Superior temporal gyrus (tissue), 1 donor: ENCODE measurements around the gene BCL6.

Experiments used
- DNase-seq: peaks from one replicate; pipeline ENCODE4 v3.0.0-alpha.2; 2016; ENCODE audit errors: extremely low spot score

Gene BCL6

DNA sequence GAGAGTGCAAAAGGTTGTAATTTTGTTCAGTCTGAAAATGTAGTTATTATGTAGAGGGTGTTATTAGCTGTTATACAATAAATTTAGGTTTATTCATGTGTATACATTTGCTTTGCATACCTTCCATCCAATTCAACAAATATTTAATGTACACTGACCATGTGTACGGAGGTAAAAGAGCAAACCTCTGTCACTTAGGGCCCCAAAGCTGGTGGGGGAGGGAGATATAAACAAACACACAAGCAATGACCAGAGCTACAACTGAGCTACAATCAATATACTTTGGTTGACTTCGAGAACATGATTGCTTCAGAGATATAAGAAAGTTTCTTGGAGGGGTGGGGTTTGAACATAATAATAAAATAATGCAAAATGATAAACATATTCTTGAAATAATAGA lies 17.5 kb upstream of the BCL6 start:
- DNase-seq = no peak

DNA sequence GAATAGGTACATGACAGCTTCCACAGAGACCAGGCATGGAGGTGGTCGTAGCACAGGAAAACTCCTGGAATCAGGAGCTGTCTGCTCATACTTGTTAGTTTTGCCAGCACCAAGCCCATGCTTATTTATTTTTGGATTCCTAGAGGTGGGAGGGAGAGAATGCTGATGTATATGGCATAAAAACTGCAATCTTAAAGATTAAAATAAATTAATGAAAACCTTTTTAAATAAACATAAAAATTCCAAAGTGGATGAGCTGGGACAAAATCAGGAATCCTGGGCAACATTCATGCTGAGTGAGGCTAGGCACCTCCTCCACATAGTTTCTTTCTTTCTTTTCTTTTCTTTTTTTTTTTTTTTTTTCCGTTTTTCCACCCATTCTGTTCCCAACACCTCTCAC lies 14.3 kb upstream of the BCL6 start:
- DNase-seq = no peak

DNA sequence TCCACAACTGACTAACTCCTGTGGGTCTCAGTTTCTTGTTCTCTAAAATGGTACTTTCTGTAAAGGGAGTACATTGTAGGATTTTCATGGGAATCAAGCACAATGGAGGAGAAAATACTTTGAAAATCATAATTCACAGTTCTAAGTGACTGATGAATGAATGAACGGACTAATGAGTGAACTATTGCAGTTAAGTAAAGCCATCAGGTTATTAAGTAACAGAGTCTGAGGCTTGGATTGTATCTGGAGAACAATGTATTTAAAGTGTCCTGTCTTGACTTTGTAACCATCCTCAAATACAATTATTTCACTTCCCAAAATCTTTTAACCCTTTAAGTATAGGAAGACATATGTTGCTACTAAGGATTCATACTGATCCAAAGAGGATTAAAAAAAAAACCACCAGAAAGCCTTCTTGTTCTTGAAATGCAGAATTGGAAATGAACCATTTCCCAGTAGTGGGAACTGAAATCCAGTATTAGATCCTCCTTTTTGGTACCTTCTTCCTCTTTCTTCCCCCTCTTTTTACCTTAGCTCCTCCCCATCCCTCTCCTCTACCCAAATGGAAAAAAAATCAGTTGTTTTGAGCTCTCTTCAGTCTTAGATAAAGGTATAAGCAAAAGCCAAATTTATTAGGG lies 13.2 kb upstream of the BCL6 start:
- no peak for DNase-seq

DNA sequence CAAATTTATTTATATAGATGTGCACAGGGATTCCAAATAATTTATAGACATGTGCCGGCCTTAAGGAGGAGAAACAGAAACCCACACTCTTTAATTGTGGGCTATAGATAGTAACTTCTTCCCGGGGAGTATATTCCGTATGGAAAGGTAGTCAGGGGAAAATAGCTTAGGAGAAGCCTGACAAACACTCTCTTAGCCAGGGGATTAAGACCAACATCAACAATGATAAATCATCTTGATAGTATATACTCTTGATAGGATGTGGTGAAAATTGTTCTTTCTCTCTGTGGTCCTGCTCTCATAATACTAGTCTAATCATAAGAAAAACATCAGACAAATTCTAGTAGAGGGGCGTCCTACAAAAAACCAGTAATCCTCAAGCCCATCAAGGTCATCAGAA lies 8.2 kb upstream of the BCL6 start:
- DNase-seq = no peak

DNA sequence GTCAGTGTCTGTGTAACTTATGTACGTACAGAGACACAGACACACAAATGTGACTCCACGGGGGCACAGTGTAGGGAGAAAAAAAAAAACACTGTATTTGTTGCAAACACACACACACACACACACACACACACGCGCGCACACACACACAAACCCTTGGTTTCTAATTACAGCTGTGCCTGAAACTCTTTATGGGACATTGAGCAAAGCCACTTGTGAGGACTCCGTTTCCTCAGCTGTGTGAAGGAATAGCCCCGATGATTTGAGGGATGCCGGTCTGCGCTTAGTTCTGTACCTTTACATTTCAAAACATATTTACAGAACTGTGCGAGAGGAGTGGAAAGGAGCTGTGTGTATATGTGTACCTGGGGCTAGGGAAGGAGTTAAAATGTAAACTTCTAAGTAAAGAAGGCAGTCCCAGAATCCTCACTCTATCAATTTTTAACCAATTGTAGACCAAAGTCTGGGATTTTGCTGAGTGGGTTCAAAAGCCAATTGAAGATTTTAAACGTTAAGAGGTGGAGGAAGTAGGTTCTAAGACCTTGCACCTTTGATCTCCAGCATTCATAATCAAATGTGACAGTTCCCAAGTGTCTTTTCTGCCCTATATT lies 5.3 kb upstream of the BCL6 start:
- no peak for DNase-seq

DNA sequence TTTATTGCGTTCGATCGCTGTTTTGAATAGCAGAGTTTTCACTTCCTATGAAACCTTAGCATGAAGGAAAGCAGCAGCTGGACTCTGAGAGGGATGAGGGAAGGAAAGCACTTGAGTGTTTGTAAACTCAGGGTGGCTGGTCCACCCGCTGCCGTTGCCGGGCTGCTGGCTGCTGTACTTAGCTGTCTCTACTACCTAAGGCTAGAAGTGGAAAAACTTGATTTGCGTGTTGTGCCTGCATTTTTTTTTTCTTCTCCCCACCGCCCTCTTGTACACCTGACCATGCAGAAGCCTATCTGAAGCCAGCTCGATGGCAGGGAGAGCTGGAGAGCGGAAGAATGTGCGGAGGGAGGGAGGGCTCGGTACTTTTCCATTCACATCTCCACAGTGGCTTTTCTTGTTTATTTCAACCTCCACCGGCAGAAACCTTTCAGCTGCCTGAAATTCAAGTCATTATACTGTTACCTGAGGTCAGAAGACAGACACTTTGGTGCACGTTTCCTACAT lies 4.8 kb upstream of the BCL6 start:
- DNase-seq = no peak

DNA sequence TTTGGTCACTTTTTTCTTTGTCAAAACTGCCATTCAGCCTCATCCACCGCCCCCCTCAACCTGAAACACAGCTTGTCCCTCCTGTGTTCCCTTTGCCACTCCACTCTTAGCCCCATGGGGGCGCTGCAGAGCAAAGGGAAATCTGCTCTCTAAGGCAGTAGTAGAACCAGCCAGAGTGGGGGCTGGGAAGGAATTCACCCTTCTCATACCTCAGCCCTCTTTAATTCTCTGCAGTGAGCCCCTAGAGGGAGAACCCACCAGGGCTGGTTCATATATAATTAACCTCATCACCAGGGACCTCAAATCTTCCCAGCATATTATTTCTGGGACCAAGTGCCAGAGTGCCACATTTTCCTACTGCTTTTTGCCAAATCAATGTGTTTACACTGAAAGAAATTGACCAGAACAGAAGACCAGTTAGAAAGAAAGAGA lies 2.8 kb upstream of the BCL6 start:
- DNase-seq = peak; percentile 98

DNA sequence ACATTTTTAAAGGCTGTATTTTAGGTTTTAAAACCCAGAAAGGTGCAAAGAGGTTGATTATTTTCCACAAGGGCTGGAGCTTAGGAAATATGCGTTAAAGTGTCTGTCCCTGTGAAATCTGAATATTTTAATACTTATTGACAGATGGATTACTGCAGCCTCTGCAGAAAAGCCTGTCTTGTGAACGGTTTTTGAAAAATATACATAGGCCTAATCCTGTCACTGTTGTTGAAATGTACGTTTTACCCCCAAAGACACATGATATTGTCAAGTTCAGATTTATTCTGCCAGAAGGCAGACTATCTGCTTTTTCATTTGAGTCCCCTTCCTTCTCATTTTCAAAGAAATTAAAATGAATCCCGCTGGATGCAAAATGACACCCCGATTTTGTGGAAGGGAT lies 2.2 kb upstream of the BCL6 start:
- DNase-seq = no peak

DNA sequence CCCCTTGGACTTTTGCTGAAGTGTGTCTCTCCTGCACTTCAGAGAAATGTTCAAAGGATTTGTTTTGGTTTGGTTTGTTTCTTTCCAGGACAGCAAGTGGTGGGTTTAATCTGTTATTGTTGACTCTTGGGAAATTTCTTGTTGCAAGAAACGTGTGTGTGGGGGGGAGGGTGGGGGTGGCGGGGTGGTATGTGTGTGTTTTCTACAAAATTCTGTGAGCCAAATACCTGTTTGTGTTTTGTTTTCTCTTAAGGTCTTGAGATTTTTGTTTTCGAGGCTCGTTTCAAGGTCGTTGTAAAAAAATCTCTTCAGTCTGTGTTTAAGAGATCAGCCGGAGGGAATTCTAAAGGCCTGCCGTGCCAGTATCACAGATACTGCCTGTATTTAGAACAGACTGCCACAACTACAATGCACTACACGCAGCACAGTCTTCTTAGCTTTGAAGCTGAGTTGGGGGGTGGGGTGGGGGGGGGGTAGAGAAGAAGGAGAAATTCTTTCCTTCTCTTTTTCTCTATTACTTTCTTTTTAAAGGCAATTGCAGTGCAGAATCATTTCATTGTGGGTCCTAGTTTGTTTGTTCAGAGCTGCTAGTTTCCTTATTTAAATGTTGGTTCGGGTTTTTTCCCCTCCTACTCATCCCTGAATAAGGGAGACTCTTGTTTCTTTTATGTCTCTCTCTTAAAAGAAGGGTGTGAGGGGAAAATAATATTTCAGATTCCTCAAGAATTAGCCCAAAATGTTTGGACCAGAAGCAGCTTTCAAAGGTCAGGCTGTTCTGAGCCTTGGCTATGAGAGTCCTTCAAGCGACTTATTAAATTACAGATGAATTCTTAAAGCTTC lies 1.4 kb upstream of the BCL6 start:
- peak; percentile 75 for DNase-seq

DNA sequence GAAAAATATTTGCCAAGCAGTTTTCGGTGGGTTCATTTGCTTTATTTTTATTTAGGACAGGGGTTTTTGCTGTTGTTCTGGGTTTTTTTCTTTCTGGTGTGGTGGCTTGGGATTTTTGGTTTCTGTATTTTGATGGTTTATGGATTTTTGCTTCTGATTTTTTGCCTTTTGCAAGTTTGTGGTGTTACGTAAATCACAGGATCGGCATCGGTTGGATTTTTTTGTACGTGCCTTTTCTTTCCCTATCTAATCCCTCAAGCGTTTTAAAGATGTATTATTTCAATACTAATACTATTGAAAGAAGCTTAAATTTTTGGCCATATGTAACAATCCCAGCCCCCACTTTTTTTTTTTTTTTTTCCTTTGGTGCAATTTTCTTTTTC lies 782 bp upstream of the BCL6 start:
- peak; percentile 75 for DNase-seq

DNA sequence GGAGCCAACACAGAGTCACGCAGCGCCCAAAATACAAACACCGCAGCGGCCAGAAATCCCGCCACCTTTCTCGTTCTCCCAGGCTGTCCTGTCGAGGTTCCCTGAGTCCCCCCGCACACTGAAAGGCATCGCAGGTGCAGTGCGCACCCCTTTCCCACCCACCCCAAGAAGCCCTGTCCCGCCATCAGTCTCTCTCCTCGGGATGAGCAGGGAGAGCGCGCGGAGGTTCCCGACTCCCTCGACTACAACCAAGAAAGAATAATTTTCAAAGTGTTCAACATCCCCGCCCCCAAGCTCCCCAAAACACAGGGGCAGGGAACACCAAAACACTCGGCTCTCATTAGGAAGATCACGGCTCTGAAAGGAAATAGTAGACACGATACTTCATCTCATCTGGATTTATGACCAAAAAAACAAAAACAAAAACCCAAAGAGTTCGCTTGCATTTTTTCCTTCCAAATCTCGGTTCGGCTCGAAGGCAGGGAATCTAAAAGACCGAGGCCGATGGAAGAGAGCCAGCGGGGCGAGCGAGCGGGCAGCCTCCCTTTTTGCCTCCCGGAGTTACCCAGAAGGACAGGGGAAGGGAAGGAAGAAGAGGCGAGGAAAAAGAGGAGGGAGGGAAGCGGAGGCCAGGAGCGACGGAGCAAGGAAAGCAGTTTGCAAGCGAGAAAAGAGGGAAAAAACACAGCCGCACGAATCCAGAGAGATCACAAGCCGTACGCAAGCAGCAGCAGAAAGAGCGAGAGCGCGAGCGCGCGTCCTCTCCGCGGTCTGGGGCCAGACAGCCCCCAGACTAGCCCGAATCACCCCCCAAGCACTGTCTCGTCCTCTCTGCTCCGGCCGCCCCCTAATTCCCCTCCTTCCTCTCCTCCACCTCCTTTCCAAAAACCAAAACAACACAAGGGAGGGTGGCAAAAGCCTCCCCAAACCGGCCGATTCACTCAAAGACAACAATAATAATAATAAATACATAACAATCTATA lies 808 bp downstream of the BCL6 start:
- DNase-seq = peak; percentile 74

DNA sequence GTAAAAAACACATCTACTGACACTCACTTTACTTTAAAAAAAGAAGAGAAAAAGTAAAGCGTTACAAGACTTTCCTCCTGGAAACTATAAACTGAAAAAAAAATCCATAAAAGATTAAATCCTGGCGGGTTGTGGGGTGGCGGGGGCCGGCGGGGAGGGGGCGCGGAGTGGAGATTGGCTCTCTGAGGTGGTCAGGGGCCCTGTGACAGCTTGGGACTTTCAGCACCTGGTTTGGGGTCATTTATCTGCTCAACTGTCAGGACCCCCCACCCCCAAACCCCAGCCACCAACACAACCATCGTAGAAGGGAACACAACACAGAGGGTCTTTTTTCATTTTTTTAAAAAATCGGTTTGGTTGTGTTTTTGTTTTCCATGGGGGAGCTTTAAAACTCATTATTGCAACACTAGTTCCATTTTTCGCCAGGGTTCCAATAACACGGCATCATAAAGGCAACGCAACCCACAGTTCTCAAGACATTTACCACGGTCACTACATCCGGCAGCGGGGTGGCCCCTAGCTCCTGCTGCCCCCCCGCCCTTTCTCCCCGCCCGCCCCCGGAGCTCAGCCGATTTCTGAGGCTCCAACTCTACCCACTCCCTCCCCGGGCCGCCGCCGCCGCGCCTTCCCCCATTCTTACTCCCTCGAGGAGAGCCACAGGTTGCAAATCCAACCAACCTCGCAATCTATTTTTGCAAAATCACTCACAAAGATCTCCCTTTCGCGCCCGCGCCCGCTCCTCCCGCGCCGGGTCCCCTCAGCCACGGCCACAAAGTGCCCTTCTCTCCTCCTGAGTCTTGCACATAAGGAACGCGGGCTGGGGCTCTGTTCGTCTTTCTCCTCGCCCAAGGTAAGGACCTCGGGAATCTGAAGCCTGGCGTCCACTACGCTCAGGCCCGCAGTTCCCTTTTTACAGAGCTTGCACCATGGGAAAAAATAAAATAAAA lies 1.8 kb downstream of the BCL6 start:
- DNase-seq = peak; percentile 37

DNA sequence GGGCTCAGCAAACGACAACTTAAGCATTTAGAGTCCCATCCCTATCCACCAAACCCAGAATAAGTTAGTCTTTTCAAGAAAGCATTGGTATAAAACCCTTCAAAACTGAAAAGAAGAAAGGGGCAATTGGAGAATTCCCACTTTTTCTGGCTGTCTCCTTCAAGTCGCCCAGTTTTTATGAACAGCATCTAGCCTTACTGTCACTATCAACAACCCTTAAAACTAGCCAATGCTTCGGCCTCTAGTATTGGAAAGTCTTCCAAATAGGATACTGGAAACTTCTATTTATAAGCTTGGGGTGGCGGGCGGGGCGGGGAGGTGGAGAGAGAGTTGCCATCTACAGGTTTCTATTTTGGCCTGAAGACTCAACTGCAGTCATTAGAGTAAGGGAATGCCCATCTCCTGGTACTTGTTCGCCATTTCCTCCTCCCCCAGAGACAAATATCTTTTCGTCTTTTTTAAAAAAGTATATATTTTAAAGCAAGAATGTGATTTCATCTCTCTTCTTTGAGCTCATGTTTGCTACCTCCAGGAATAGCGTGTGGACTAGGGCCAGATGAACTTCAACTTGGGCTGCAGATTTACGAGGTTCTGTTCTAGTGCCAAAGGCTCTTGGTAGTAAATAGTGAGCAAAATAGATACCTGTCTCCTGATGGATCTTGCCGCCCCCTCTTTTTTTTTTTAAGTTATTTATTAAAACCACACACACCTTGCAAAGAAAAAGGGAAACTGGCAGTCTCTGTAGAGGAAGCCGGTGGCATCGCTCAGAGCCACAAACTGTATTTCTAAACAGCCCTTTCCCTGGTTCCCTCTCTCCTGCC lies 2.7 kb downstream of the BCL6 start:
- DNase-seq = peak; percentile 45

DNA sequence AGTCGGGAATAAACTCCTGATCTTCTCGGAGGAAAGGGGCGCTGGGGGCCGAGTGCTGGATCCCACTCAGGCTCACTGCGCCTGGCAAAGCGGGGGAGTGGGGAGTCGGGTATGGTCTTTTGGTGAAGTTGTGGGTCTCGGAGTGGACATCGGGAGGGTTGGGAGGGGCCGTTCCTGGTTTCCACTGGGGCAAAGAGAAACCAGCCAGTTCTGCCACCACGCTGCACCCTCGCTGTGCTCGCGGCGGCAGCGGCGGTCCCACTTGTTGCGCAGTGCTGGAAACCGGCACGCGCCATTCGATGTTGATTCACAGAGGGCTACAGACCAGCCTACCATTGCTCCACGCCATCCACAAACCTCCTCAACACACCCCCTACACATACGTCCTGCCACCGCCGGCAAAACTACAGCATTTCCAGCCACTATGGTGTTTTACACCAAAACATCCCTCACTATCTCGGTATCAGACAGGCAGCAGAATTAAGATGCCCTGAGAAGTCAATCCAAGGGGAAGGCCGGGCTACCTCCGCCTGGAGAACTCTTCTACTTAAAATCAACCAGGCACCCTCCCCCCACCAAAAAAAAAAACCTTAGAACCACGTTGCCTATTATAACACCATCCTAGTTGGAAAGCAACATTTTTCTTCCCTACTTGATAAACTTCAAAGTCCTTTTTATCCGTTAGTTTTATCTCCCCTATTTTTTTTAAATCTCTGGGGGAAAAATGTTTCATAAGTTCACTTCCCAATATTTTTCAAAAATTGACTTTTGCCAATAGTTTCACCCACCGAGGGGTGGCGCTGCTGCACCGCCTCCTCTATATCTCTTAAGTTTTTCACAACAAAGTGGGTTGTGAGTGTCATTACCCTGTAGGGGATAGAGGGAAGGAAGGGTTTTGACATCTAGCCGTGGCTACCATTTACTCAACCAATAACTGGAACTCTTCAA lies 3.6 kb downstream of the BCL6 start:
- DNase-seq = peak; percentile 87

DNA sequence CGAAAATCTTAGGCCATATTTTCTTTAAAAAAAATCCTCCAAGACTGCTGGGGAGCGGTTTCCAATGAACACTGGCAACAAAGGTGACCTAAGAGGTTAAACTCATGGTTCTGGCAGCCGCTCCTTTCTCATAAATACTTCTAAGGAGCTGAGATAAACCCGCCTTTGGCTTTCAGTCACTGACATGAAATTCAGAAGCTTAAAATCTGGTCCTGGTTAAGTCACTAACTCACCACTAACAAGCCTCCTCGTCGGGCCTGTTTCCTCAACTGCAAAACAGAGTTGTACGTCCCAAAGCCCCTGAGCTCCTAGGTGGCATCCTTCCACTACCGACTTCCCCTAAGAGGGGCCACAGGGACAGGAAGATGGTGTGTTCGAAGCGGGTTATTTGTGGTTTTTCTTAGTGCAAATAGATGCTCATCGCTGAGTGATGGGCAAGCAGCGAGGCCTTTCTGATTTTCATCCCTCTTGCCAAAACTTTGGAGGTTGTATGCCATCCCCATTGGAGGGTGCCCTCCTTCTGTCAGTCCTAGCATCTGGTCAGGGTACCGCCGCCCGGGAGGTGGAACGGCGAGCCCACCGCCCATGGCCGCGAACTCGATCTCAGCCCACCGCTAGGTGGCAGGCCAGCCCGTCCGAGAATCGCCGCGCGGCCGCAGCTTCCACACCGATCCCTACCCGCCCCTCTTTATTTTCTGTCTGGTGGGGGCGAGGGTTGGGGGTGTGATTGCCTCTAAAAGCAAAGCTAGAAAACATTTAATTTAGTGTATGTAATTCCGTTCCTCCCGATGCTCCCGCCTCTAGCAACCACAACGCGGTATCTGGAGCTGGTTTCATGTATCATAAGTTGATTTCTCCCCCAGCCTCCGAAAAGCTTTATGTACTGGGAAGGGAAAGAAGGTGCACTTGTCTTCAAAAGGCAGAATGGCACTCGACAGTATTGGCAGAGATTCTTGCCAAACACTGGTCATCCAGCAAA lies 4.6 kb downstream of the BCL6 start:
- peak; percentile 78 for DNase-seq

DNA sequence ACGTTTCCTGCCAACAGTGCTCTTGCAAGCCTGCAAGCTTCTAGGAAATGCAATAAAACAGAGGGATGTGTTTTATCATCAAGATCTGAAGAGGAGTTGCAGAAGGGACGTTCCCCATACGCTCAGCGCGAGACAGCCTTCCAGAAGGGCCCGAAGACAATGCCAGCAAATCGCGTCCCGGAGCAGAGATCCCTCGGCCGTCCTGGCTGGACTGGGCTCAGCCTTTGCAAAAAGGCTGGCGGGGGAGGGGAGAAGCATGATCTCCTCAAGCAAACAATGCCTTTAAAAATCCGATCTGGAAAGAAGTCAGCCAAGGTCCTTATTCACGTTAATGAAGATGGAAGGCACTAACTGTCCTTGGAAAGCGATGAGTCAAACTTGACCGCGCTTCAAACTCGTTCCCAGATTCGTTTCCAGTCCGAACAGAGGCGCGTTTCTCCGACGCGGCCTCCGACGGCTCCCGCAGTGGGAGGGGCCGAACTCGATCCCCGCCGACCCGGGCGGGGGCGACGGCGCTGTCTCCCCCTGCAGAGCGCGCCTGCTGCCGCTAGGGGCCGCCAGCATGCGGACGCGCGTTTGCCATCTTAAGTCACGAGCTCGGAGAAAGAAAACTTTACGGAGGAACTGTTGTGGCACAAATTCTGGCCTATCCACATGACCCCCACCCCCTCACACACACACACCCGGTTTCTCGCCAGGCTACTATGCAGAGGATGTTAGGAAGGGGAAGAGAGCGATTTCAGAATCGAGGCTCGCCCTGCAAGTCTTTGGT lies 5.5 kb downstream of the BCL6 start:
- DNase-seq = peak; percentile 82
